HepG2 (cell line): ENCODE data around the gene SCRT2. TPM values are rescaled to one million over a fixed set of nuclear protein-coding genes. Genes with fewer than 3 reads are reported as not detected.
A peak's percentile ranks its signal among the peaks of the same experiment; 100 is the strongest.

Experiments
- PHF5A ChIP-seq: IDR thresholded peaks from one replicate; pipeline ENCODE4 v1.6.1; 2018; ENCODE audit warnings: low read depth, missing genetic modification reagents; ENCODE audit not compliant: unreplicated experiment
- RARG ChIP-seq: sonication (generic); formaldehyde crosslinking; IDR thresholded peaks from 2 replicates; pipeline ENCODE4 v1.4.0; 2020; ENCODE audit warnings: low read depth, mild to moderate bottlenecking, missing genetic modification reagents
- RERE ChIP-seq: IDR thresholded peaks from 2 replicates; pipeline ENCODE4 v1.6.1; 2016; ENCODE audit warnings: low read depth, missing genetic modification reagents, missing compliant biosample characterization
- THAP9 ChIP-seq: sonication (generic); formaldehyde crosslinking; IDR thresholded peaks from 2 replicates; pipeline ENCODE4; 2020; ENCODE audit warnings: missing genetic modification reagents, mild to moderate bottlenecking, borderline replicate concordance
- THYN1 ChIP-seq: sonication (generic); formaldehyde crosslinking; IDR thresholded peaks from 2 replicates; pipeline ENCODE4 v1.8.1; 2023; ENCODE audit warnings: low read depth, mild to moderate bottlenecking, moderate library complexity, missing genetic modification reagents, borderline replicate concordance
- ZBTB40 ChIP-seq, 2 experiments: fragments of 450-650 bp in 1 of 2; sonication (generic) in 1 of 2; formaldehyde crosslinking in 1 of 2; IDR thresholded peaks; 2 replicates each; pipeline versions ENCODE4 v1.6.1 to v1.8.0; 2016 to 2022; ENCODE audit warnings: antibody characterized with exemption in 1 of 2, mild to moderate bottlenecking in 1 of 2, missing genetic modification reagents in 1 of 2
- ZNF136 ChIP-seq: sonication (generic); formaldehyde crosslinking; IDR thresholded peaks from 2 replicates; pipeline ENCODE4 v1.8.1; 2022; ENCODE audit warnings: low read depth, mild to moderate bottlenecking, moderate library complexity, missing genetic modification reagents
- ZNF343 ChIP-seq: sonication (generic); formaldehyde crosslinking; IDR thresholded peaks from 2 replicates; pipeline ENCODE4 v1.4.0; 2020; ENCODE audit warnings: mild to moderate bottlenecking, missing genetic modification reagents
- ZNF430 ChIP-seq: sonication (generic); formaldehyde crosslinking; IDR thresholded peaks from 2 replicates; pipeline ENCODE4 v1.9.0; 2021; ENCODE audit warnings: mild to moderate bottlenecking, missing genetic modification reagents
- polyA plus RNA-seq, 8 experiments: library from polyadenylated mRNA; depleted of rRNA in 3 of 8; stranded (reverse) in 7 of 8; unstranded in 1 of 8; fragments of >200 nt; fragmentation: Illumina TruSeq in 4 of 8; extraction: Trizol in 4 of 8; gene quantifications; 2 replicates each; pipeline versions ENCODE4 v1.2.1 to v1.2.3, GENCODE V29; 2011 to 2016; ENCODE audit warnings: low read depth in 4 of 8, missing spikeins in 1 of 8, mixed read lengths in 1 of 8; ENCODE audit not compliant: insufficient read depth in 1 of 8
- total RNA-seq, 5 experiments: library from RNA; depleted of rRNA; stranded (reverse); fragments of >200 nt; fragmentation: Illumina TruSeq; extraction: Trizol; gene quantifications; 2 replicates each; pipeline ENCODE4 v1.2.3, GENCODE V29; 2016; ENCODE audit warnings: low read depth in 1 of 5

The SCRT2 gene
- total and polyA plus RNA-seq, 2 of the 13 experiments (the other 11 are each of a cell fraction or from before 2014, with no cell fraction given): not detected

GRCh38 chr20:642398-643174, 33.0 kb downstream of the SCRT2 start (continued):
- TF ChIP-seq RERE (CRISPR knock-in tag) (0 out of 2 replicates have a peak, but pooled peaks have one; percentile 25), ZBTB40 (IDR thresholded peaks at IDR 0.05) (no peak), ZBTB40 (CRISPR knock-in tag; IDR thresholded peaks at IDR 0.05) (no peak), ZNF343 (CRISPR knock-in tag) (no peak), ZNF430 (peak; percentile 65; the same call in 1 of the 2 replicates), THYN1 (CRISPR knock-in tag) (no peak), THAP9 (no peak), PHF5A (CRISPR knock-in tag) (no peak), ZNF136 (CRISPR knock-in tag) (no peak), RARG (CRISPR knock-in tag) (no peak)
